Memory B cell (primary cell): ENCODE results near the gene CLEC2D.
"Not testable (repeated sequence)": the region's sequence is repeated elsewhere in the genome, so short reads cannot be mapped to it uniquely, and the experiment has no call there.

Experiments used
- ATAC-seq: fragments of 150-1000 bp; cut with Tn5 transposase; 2 replicates; pipeline ENCODE4 v1.10.0; 2021; ENCODE audit warnings: low read depth, mild to moderate bottlenecking, moderate library complexity
- DNase-seq, 2 donors: peaks; one replicate each; pipeline ENCODE4 v3.0.0; 2022; ENCODE audit warnings: low spot score in 2 of 2
- H3K27ac Mint-ChIP-seq: one replicate; pipeline ENCODE4 v1.8.0; 2022; ENCODE audit warnings: mild to moderate bottlenecking, moderate library complexity, mixed read lengths
- H3K27me3 Mint-ChIP-seq: one replicate; pipeline ENCODE4 v1.8.0; 2022; ENCODE audit warnings: mixed read lengths
- H3K36me3 Mint-ChIP-seq: one replicate; pipeline ENCODE4 v1.8.0; 2022; ENCODE audit warnings: mild to moderate bottlenecking, mixed read lengths
- H3K4me1 Mint-ChIP-seq: one replicate; pipeline ENCODE4 v1.8.0; 2022; ENCODE audit warnings: mixed read lengths
- H3K4me3 Mint-ChIP-seq: one replicate; pipeline ENCODE4 v1.8.0; 2022; ENCODE audit warnings: mild to moderate bottlenecking, moderate library complexity, mixed read lengths
- H3K9me3 Mint-ChIP-seq: one replicate; pipeline ENCODE4 v1.8.0; 2022; ENCODE audit warnings: mixed read lengths

CLEC2D gene

GRCh38 chr12:9669534-9669933 lies at the start of gene CLEC2D:
Gene CLEC2D (plus strand): TSS chr12:9669713. CDS start chr12:9669735, 22 bp downstream.
- Mint-ChIP-seq H3K4me3 (peak within 1 kb of the TSS; percentile 86), H3K9me3 (peaks cover 2% of the 10 kb centered on the region), H3K4me1 (peaks cover 62% of the 10 kb centered on the region), H3K27me3 (no peaks in the 10 kb centered on the region), H3K36me3 (peaks cover 32% of the 10 kb centered on the region), H3K27ac (peak within 1 kb of the TSS; percentile 91)
- DNase-seq (no peak), ATAC-seq (peak; percentile 42)

- Mint-ChIP-seq H3K36me3 (peaks cover 23% of the 10 kb centered on the region), H3K9me3 (peaks cover 10% of the 10 kb centered on the region), H3K27me3 (no peaks in the 10 kb centered on the region), H3K4me1 (peaks cover 7% of the 10 kb centered on the region), H3K4me3 (no peak overlapping the region), H3K27ac (no peak overlapping the region)
- DNase-seq (no peak), ATAC-seq (no peak)
Measured at GRCh38 chr12:9625019-9625418, 44.5 kb upstream of the CLEC2D start.

- ATAC-seq (no peak), DNase-seq (no peak)
- Mint-ChIP-seq H3K4me1 (peaks cover 5% of the 10 kb centered on the region), H3K9me3 (peaks cover 10% of the 10 kb centered on the region), H3K27ac (no peak overlapping the region), H3K4me3 (no peak overlapping the region), H3K36me3 (peaks cover 21% of the 10 kb centered on the region), H3K27me3 (no peaks in the 10 kb centered on the region)
Measured at GRCh38 chr12:9626291-9626690, 43.2 kb upstream of the CLEC2D start.

GRCh38 chr12:9626821-9627220 lies 42.7 kb upstream of the CLEC2D start:
- Mint-ChIP-seq H3K36me3 (peaks cover 21% of the 10 kb centered on the region), H3K27ac (no peak overlapping the region), H3K9me3 (peaks cover 10% of the 10 kb centered on the region), H3K4me1 (peaks cover 5% of the 10 kb centered on the region), H3K4me3 (no peak overlapping the region), H3K27me3 (no peaks in the 10 kb centered on the region)
- ATAC-seq, result no peak
- no peak for DNase-seq

GRCh38 chr12:9632766-9633165 lies 36.7 kb upstream of the CLEC2D start:
- DNase-seq (no peak), ATAC-seq (no peak)
- H3K4me1 Mint-ChIP-seq, result peaks cover 32% of the 10 kb centered on the region
- H3K4me3 Mint-ChIP-seq, result no peak overlapping the region
- H3K27me3 Mint-ChIP-seq, result no peaks in the 10 kb centered on the region
- H3K27ac Mint-ChIP-seq, result no peak overlapping the region
- peaks cover 2% of the 10 kb centered on the region for H3K9me3 Mint-ChIP-seq
- peaks cover 5% of the 10 kb centered on the region for H3K36me3 Mint-ChIP-seq

- no peaks in the 10 kb centered on the region for H3K27me3 Mint-ChIP-seq
- H3K4me3 Mint-ChIP-seq, result peak overlapping the region; percentile 11
- peak; percentile 78 for ATAC-seq
- H3K4me1 Mint-ChIP-seq, result peaks cover 37% of the 10 kb centered on the region
- peaks cover 2% of the 10 kb centered on the region for H3K9me3 Mint-ChIP-seq
- peak; percentile 72 to 74 for DNase-seq
- H3K36me3 Mint-ChIP-seq, result peaks cover 5% of the 10 kb centered on the region
- peak overlapping the region; percentile 74 for H3K27ac Mint-ChIP-seq
Measured at GRCh38 chr12:9634177-9634803, 35.2 kb upstream of the CLEC2D start.

GRCh38 chr12:9634969-9635754 lies 34.4 kb upstream of the CLEC2D start:
- Mint-ChIP-seq H3K36me3 (peaks cover 5% of the 10 kb centered on the region), H3K27me3 (no peaks in the 10 kb centered on the region), H3K27ac (peak overlapping the region; percentile 74), H3K4me1 (peaks cover 37% of the 10 kb centered on the region), H3K4me3 (peak overlapping the region; percentile 4), H3K9me3 (peaks cover 2% of the 10 kb centered on the region)
- no peak for ATAC-seq
- DNase-seq, result no peak

GRCh38 chr12:9636150-9636850 lies 33.2 kb upstream of the CLEC2D start:
- Mint-ChIP-seq H3K36me3 (peaks cover 5% of the 10 kb centered on the region), H3K9me3 (peaks cover 2% of the 10 kb centered on the region), H3K4me3 (peak overlapping the region; percentile 33), H3K27ac (peak overlapping the region; percentile 74), H3K27me3 (no peaks in the 10 kb centered on the region), H3K4me1 (peaks cover 37% of the 10 kb centered on the region)
- ATAC-seq, result no peak
- no peak for DNase-seq

- H3K27me3 Mint-ChIP-seq, result no peaks in the 10 kb centered on the region
- ATAC-seq (no peak), DNase-seq (no peak)
- H3K4me3 Mint-ChIP-seq, result no peak overlapping the region
- peaks cover 5% of the 10 kb centered on the region for H3K36me3 Mint-ChIP-seq
- H3K9me3 Mint-ChIP-seq, result peaks cover 2% of the 10 kb centered on the region
- peak overlapping the region; percentile 74 for H3K27ac Mint-ChIP-seq
- peaks cover 37% of the 10 kb centered on the region for H3K4me1 Mint-ChIP-seq
Measured at GRCh38 chr12:9636851-9637206, 32.7 kb upstream of the CLEC2D start.

GRCh38 chr12:9640024-9640423 lies 29.5 kb upstream of the CLEC2D start:
- no peak overlapping the region for H3K4me3 Mint-ChIP-seq
- no peak overlapping the region for H3K27ac Mint-ChIP-seq
- H3K9me3 Mint-ChIP-seq, result peaks cover 2% of the 10 kb centered on the region
- peaks cover 44% of the 10 kb centered on the region for H3K4me1 Mint-ChIP-seq
- H3K36me3 Mint-ChIP-seq, result peaks cover 5% of the 10 kb centered on the region
- H3K27me3 Mint-ChIP-seq, result no peaks in the 10 kb centered on the region
- DNase-seq (no peak), ATAC-seq (no peak)

- peaks cover 4% of the 10 kb centered on the region for H3K36me3 Mint-ChIP-seq
- no peaks in the 10 kb centered on the region for H3K27me3 Mint-ChIP-seq
- DNase-seq (no peak), ATAC-seq (peak; percentile 36)
- peak overlapping the region; percentile 94 for H3K27ac Mint-ChIP-seq
- H3K4me1 Mint-ChIP-seq, result peaks cover 39% of the 10 kb centered on the region
- peak overlapping the region; percentile 91 for H3K4me3 Mint-ChIP-seq
- H3K9me3 Mint-ChIP-seq, result peaks cover 3% of the 10 kb centered on the region
Measured at GRCh38 chr12:9642606-9643265, 26.8 kb upstream of the CLEC2D start.

GRCh38 chr12:9643266-9643660 lies 26.2 kb upstream of the CLEC2D start:
- peaks cover 35% of the 10 kb centered on the region for H3K4me1 Mint-ChIP-seq
- H3K4me3 Mint-ChIP-seq, result peak overlapping the region; percentile 91
- H3K9me3 Mint-ChIP-seq, result peaks cover 3% of the 10 kb centered on the region
- no peaks in the 10 kb centered on the region for H3K27me3 Mint-ChIP-seq
- H3K36me3 Mint-ChIP-seq, result peaks cover 4% of the 10 kb centered on the region
- no peak for ATAC-seq
- DNase-seq, result no peak
- peak overlapping the region; percentile 94 for H3K27ac Mint-ChIP-seq

GRCh38 chr12:9644985-9645551 lies 24.4 kb upstream of the CLEC2D start:
- peaks cover 32% of the 10 kb centered on the region for H3K4me1 Mint-ChIP-seq
- peak overlapping the region; percentile 84 for H3K27ac Mint-ChIP-seq
- peak overlapping the region; percentile 70 for H3K4me3 Mint-ChIP-seq
- not testable (repeated sequence) for DNase-seq, H3K9me3 Mint-ChIP-seq, ATAC-seq, H3K36me3 Mint-ChIP-seq, H3K27me3 Mint-ChIP-seq
